GM18907 (cell line): ENCODE results near the gene FLG2.

Source experiments
- ATAC-seq: cut with Tn5 transposase; IDR thresholded peaks from one replicate; pipeline ENCODE4 v1.9.1; 2021; ENCODE audit warnings: mild to moderate bottlenecking, moderate library complexity; ENCODE audit not compliant: unreplicated experiment

FLG2 gene

DNA sequence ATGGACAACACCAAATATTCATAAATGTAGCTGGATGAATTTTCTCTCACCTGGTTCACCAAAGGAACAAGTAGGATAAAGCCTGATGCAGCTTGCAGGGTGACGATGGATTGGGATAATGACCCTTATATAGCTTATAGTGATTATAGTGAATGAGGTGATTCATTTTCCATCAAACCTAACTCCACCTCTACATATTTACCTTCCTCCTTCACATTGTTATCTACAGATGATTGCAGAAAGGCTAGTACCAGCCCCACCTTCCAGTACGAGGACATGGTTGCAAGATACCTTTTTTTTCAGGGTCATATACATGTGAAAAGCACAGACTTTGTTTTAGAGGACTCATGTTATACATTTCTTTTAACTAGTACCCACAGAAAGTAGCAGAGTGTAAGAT lies at the start of gene FLG2:
FLG2 (minus strand) TSS at position 101 of the 400 bp plus-strand sequence. CDS start 1,122 bp downstream, outside the sequence.
- ATAC-seq: no peak

DNA sequence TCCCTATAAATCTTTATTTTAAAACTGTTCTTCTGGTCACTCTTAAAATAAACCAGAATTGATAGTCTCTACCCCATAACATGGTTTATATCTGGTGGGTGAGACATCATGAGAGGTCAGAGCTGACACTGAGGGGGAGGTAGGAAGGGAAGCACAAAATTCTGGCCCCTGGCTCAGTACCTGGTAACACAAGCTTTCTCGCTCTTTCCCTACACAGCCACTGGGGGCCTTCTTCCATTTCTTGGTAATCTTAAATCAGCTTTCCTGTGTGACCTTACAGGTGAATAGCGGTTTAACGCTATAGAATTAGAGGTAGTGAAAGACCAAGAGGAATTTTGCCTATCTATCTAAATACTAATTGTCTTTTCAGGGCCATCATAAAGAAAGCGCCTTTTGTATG lies 48.9 kb upstream of the FLG2 start:
- ATAC-seq: no peak

DNA sequence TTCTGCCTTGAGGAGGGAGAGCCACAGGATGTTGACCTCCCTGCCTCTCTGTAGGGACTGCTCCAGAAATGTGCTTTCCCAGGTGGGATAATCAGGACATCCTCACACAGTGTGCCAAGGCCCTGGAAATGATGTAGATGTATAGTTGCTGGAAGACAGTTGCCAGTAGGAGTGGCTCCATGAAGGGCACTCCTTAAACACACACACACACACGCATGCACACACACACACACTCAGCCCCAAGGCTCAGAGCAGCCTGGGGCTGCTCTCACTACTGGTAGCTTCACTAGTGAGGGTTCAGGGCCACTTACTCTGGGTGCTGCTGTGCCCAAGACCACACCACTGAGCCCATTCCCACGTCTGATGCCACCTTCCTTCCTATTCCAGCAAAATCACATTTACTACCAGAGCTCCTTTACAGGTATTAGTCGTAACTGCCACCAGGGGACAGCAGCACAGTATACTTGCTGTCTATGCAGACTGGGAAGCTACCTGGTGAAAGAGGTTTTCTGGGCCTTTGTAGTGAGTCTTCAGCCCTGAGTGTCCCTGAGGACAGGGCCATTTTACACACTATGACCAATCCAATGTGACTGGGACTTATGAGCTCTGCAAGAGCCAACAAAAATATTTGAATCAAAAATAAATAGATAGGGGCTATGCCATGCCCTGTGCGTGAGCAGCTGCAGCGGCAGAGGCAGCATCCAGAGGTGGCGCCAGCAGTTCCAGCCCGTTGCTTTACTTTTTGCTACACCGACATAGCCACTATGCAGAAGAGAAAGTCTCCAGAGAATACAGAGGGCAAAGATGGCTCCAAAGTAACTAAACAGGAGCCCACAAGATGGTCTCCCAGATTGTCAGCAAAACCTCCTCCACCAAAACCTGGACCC lies 39.2 kb upstream of the FLG2 start:
- no peak for ATAC-seq

DNA sequence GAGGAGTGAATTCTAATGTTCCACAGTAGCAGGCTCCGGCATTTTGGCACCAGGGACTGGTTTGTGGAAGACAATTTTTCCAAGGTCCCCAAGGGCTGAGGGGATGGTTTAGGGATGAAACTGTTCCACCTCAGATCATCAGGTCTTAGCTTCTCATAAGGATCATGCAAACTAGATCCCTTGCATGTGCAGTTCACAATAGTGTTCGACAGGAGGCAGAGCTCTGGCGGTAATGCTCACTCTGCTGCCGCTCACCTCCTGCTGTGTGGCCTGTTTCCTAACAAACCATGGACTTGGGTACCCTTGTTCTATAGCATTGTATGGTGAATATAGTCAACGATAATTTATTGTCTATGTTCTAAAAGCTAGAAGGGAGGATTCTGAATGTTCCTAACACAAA lies 37.7 kb upstream of the FLG2 start:
- ATAC-seq: no peak

DNA sequence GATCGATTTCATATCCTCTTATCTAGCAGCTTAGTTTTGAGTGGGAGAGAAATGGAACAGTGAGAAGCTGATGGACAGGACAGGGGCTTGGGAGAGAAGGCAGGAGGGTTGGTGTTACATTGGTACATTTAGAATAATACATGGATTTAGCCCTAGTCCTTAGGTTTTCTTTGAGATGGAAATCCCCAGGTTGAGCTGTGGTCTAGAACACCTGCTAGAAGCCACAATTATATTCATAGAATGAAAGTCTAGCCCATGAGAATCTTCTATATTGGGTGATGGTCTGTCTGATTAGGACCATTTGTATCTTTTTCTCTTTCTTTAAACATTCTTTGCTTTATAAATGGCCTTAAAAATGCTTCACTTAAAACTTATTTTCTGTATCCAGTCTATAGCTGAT lies 34.3 kb upstream of the FLG2 start:
- ATAC-seq: no peak

DNA sequence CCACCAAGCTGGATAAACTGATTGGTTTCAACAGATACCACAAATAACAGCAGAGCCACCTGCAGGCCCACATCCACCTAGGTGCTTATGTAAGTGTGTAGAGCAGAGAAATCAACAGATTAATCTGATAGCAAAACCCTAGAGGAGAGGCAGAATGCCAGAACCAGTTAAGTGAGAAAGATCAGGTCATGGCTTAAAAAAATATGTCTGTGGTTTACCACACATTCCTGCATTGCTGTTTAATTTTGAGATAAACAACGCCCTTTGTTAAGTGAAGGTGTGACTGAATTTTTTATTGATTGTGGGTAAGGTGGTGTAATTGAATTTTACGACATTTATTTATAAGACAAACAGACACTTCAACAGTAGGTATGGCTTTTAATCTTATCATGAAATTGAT lies 33.1 kb upstream of the FLG2 start:
- ATAC-seq: no peak

DNA sequence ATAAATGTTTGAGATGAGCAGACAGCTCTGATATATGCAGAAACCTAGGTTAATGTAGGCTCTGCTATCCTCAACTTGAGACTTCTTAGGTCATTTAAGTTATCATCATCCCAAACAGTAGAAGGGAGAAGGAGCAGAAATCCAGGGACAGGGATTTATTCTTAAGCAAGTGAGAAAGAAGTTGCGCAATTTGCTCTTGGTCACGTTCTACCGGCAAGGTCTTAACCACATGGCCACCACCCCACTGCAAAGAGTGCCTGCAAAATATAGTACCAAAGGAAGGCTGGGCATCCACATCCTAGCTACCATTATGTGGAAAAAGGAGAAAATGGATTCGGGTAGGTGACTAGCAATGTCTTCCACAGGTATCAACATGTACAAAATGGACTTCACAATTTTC lies 29.1 kb upstream of the FLG2 start:
- ATAC-seq: no peak

DNA sequence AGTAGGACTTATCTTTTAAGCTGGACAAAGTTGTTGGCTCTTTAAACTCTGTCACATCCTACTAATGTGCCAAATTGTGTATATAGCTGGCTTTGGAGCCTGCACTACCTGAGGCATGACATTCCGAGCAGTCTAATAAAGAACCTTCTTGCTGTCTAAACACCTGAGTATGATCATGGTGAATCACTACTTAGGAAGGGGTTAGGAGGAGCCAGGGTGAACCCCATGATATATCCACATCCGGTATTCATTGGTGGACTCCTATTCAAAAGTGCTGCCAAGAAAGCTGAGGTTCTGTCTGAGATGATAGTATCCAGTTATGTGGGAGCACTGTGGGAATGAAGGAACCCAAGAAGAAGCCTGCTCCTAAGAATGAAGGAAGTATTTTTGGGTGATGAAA lies 27.1 kb upstream of the FLG2 start:
- no peak for ATAC-seq

DNA sequence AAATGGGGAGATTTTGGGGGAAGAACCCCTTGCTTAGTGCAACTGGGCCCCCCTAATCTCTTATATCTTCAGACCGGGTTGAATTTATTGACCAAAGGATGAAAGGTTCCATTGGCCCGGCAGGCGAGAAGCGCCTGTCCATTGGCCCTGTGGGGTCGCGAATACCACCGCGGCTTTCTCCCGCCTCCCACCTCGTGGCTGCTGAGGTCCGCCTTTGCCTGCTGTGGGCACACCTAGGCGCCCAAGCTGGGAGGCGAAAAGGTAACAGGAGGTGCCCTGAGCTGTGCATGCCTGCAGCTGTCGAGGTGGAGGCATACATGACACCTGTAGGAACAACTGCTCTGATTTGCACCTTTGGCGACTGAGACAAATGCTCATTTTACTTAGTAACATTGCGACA lies 21.1 kb upstream of the FLG2 start:
- no peak for ATAC-seq

DNA sequence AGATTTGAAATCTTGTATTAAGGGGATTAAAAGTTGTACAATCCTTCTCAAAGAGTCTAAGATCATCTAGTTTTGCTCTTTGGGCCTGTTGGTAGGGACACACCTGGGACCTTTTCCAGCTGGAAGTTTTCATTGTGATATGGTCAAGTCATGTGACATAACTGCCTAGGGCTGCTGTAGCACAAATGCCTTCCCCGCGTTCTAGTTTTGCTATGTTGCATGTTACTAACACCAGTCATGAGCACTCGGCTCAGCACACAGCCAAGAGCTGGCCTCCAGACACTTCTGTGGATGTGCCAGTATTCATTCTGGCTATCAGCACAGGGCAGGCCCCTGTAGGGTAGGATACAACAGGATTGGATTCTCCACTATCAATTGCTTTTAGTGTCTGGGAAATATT lies 14.6 kb upstream of the FLG2 start:
- ATAC-seq: no peak

DNA sequence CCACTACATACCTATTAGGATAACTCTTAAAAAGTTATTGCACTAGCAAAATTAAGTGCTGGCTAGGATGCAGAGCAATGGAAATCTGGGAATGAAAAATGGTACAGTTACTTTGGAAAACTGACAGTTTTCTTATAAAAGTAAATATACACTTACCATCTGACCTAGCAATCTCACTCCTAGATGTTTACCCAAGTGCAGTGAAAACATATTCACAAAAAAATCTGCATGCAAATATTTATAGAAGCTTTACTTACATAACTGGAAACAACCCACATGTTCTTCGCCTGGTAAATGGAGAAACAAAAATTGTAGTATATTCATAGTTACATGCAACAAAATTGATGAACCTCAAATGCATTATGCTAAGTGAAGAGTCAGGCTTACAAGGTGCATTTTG lies 12.9 kb upstream of the FLG2 start:
- no peak for ATAC-seq

DNA sequence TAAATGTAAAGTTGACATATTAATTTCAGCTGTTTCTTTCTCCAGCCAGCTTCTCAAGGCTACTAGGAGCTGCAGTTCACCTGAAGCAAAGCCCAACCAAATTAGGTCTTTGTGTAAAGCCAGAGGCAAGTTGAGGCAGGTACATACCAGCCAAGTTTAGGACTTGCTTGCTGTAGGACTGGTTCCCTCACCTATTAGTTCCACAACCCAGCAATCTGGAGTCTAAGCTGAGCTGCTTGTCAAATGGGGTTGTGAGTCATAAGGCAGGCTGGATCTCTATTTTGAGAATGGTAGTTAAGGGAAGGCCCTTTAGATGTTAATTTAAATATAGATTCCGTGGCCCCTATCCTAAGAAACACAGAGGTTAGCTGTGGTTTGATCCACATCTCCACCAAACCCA lies 7.6 kb upstream of the FLG2 start:
- ATAC-seq: no peak

DNA sequence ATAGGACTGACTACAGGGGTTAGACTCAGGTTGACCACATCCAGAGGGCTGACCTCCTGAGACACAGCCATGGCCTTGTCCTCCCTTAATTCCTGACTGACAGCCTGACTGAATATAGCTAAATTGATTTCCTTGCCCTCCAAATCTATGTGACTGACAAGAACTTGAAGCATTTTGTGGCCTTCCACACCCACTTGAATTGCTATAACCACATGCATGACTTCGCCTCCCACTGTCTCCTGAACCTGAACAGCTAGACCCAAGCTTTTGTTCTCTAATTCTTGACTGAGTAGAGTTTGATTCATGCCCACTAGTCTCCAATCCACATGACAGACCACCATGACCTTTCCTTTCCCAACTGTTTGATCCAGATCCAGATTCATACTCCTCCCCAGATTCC lies 3.1 kb downstream of the FLG2 start:
- no peak for ATAC-seq

DNA sequence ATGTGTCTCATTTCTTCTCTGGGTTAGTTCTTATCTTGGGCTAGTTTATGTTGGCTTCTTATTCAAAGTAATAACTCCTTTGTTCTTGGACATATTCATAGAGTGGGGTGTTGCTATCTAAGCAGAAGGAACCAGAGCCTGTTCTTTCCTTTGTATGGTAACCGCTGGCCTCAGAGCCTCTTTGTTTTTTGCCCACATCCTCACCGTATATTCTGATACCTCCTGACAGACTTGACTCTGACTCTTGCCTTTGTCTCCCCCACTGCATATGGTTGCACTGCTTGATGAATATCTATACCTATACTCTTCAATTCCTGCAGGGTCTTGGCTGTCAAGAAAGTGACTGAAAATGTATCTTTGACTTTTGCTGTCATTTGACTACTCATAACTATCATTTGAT lies 10.2 kb downstream of the FLG2 start:
- no peak for ATAC-seq

DNA sequence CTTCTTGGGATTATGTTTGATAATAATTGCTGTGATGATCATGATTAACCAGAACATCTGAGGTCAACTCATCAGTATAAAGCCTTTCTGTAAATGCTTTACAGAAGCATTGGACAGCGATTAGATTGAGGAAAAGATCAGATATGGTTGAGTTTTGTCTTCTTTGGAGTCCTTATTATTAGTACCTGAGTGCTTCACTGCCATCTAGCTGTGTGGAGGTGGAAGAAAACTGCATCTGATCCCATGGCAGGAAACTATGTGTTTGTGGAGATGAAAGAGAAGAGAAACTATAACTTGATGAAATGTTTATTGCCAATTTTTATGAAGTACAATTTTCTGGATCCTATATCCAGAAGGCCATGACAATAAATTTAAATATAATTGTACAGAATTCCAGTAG lies 11.4 kb downstream of the FLG2 start:
- no peak for ATAC-seq

DNA sequence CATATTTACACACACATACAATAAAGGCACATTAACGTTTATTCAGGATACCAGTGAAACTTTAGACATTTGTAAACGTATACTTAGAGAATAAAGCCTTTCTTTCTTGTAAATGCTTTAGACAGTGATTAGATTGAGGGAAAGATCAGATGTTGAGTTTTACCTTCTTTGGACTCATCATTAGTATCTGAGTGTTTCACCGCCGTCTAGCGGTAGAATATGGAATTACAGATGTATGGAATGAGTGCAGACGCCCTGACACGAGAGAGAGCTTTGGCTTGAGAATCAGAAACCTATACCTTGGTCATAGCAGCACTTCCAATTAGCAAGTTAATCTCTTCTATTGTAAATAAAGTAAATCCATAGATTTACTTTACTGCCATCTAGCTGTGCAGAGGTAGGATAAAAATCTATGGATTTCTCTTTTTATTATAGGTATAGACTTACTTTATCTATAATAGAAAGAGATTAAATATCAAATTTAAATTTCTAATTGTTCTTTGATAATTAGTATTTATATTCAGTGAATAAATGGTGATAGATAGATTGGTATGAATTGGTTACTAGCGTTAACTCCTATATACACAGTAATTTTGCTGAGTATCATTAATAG lies 12.6 kb downstream of the FLG2 start:
- ATAC-seq: no peak

DNA sequence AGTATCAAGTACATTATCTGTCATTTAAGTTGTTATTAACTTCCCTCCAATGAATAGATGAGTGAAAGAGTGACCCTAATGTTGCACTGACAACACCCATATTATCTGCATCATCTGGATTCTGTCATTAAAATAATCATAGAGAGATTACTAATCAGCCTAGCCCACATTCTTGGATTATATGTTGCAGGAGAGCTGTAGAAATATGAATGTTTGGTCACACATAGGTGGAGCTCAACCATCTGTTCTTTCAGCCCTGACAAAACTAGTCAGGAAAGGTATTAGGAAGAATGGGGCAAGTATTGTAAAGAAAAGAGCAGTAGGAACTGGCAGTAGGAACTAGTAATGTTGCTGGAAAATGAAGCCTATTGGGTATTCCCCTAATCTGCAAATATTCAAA lies 15.4 kb downstream of the FLG2 start:
- no peak for ATAC-seq

DNA sequence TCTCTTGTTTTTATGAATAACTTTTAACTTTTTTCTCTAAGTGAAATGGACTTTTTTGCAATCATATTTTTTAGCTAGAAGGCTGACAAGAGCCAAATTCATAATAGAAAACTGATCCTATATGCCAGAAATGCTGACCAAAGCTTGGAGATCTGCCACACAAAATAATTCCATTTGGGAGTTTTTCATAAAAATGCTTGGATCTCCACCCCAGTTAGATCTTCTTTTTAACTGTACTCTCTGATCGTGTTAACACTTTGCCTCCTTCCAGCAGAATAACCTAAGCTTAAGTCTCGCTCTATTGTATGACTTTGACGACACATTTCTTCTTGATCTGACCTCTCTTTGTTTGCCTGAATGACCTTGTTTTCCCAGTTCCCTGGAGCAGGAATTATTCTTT lies 16.8 kb downstream of the FLG2 start:
- ATAC-seq: no peak

DNA sequence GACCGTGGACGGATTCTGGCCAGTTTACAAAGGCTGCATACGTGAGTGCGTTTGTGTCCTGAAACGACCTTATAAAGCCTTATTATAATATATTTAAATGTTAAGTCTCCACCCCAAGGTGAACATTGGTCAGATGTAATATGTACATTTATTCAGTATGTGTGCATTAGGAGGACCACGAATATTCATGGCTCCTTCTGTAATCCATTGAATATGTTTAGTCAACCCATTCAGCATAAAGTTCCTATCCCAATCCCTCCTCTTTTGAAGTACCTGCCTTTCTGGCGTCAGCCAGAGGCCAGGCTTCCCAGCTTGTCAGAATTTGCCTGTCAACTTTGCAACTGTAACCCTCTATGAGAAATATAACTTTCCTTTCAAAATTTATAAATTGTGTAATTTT lies 24.4 kb downstream of the FLG2 start:
- ATAC-seq: no peak

DNA sequence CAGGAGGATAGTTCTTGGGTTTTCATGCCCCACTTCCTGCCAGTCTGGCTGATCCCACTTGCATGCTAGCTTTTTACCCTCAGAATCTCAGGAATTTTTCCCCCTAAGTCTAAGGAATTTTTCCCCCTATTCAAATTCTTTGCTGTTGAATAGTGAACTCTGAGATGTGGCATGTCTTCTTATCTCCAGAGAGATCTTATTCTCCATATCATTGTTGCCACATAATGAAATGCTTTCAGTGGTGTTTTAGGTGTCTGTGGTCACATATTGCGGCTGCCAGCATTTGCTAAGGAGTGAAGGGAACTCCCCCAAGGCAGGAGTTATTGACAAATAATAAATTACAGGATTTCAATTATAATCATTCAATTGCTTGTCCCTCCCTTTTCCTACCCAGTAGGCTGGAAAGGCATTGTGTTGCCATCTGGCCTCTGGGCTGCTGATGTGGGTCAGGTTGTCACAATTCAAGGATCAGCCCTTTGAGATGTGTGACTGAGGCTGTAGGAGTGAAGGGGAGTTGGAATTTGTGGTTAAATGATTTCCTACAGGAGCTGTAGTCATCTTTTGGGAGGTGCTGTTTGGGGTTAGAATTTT lies 30.9 kb downstream of the FLG2 start:
- no peak for ATAC-seq

DNA sequence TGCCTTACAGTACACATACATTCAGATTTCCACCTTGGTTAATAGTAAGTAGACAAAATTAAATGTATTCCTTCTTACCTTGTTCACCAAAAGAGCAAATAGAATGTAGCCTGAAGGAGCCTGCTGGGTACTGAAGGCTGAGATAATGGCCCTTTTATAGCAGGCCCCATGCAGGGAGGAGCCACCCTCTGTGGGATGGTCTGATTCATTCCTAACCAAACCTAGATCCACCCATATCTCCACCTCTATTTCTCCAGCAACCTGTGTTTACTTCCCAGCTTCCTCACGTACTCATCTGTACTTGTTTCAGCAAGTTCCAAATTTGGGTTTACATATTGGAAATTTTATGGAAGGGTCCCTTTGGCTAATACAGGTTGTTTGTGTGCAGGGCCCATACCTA lies 34.7 kb downstream of the FLG2 start, which contains the start of gene FLG:
FLG (minus strand) TSS at position 129 of the 400 bp plus-strand sequence. CDS start 9,783 bp downstream, outside the sequence.
- ATAC-seq: no peak

DNA sequence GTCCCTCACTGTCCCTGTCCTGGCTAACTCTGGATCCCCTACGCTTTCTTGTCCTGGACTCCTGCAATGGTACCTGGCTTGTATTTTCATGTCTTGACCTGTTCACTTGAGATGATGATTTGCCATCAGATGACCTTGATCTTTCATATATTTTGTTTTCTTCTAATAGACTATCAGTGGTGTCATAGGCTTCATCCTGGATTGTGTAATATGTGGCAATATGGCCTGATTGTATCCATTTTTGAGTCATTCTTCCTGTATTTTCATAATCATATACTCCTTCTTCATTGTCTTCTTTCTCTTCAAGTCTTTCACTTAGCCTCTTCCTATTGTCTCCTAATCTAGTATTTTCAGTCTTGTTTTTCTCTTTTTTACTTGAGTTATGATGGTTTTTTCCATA lies 45.8 kb downstream of the FLG2 start:
- ATAC-seq: no peak
